Fibroblast of lung (primary cell): Measurements from ENCODE around the gene HSPH1. TPM values are rescaled to one million over a fixed set of nuclear protein-coding genes. Genes with fewer than 3 reads are reported as not detected.
A peak's percentile ranks its signal among the peaks of the same experiment; 100 is the strongest.

Source experiments
- DNase-seq, 2 donors: peaks; one replicate each; pipeline versions ENCODE4 v3.0.0 to v3.0.0-alpha.2; 2010; ENCODE audit warnings: low read depth in 2 of 2
- H2AFZ ChIP-seq: 2 replicates; pipeline ENCODE4 v1.5.1; 2012; ENCODE audit warnings: low read length, control low read depth, inconsistent platforms
- H3K27ac ChIP-seq: 2 replicates; pipeline ENCODE4 v1.5.1; 2011; ENCODE audit warnings: low read length, control low read depth; ENCODE audit not compliant: insufficient read depth
- H3K27me3 ChIP-seq: 2 replicates; pipeline ENCODE4 v1.5.1; 2011; ENCODE audit warnings: mild to moderate bottlenecking, low read length; ENCODE audit not compliant: control insufficient read depth, insufficient read depth
- H3K36me3 ChIP-seq: 2 replicates; pipeline ENCODE4 v1.5.1; 2011; ENCODE audit warnings: low read length; ENCODE audit not compliant: control insufficient read depth, insufficient read depth
- H3K4me1 ChIP-seq: 2 replicates; pipeline ENCODE4 v1.5.1; 2011; ENCODE audit warnings: low read length; ENCODE audit not compliant: control insufficient read depth, insufficient read depth; ENCODE audit errors: extremely low read depth
- H3K4me2 ChIP-seq: 2 replicates; pipeline ENCODE4 v1.5.1; 2011; ENCODE audit warnings: low read length, control low read depth; ENCODE audit not compliant: insufficient read depth; ENCODE audit errors: extremely low read depth
- H3K4me3 ChIP-seq, 4 experiments: fragments of 200-600 bp in 1 of 4; sonication (generic) in 1 of 4; replicated peaks in 1 of 4; 2 replicates each; pipeline ENCODE4 v1.5.1; 2011 to 2016; ENCODE audit warnings: low read length in 4 of 4, low read depth in 3 of 4, mild to moderate bottlenecking in 3 of 4, control low read depth in 2 of 4, inconsistent platforms in 1 of 4, mixed read lengths in 1 of 4; ENCODE audit not compliant: insufficient read depth in 1 of 4; ENCODE audit errors: control extremely low read depth in 1 of 4
- H3K79me2 ChIP-seq: 2 replicates; pipeline ENCODE4 v1.5.1; 2012; ENCODE audit warnings: mild to moderate bottlenecking, low read length, inconsistent platforms; ENCODE audit not compliant: control insufficient read depth, insufficient read depth
- H3K9ac ChIP-seq: 2 replicates; pipeline ENCODE4 v1.5.1; 2011; ENCODE audit warnings: mild to moderate bottlenecking, low read length, control low read depth; ENCODE audit not compliant: insufficient read depth
- H3K9me3 ChIP-seq: 2 replicates; pipeline ENCODE4 v1.5.1; 2012; ENCODE audit warnings: low read depth, low read length; ENCODE audit not compliant: control insufficient read depth, insufficient read depth
- H4K20me1 ChIP-seq: 2 replicates; pipeline ENCODE4 v1.5.1; 2011; ENCODE audit warnings: low read length; ENCODE audit not compliant: control insufficient read depth, insufficient read depth; ENCODE audit errors: extremely low read depth
- CTCF ChIP-seq, 2 donors: IDR thresholded peaks in 1 of 2; conservative IDR thresholded peaks in 1 of 2; 1 replicate in 1 of 2; 2 replicates in 1 of 2; pipeline ENCODE4 v1.5.1; 2011 to 2012; ENCODE audit warnings: low read length in 2 of 2, control low read depth in 1 of 2, inconsistent platforms in 1 of 2, low read depth in 1 of 2, mild to moderate bottlenecking in 1 of 2
- EZH2 ChIP-seq: IDR thresholded peaks from 2 replicates; pipeline ENCODE4 v1.5.1; 2012; ENCODE audit warnings: low read length, control low read depth, mild to moderate bottlenecking; ENCODE audit errors: missing control alignments
- polyA minus RNA-seq: library from RNA; depleted of rRNA, polyadenylated mRNA; stranded (reverse); fragments of >200 nt; gene quantifications from 2 replicates; pipeline ENCODE4 v1.2.3, GENCODE V29; 2011; ENCODE audit warnings: low replicate concordance
- polyA plus RNA-seq, 2 donors: library from polyadenylated mRNA; depleted of rRNA in 1 of 2; stranded (reverse) in 1 of 2; unstranded in 1 of 2; fragments of >200 nt; gene quantifications; 2 replicates each; pipeline ENCODE4 v1.2.1, GENCODE V29; 2011 to 2012; ENCODE audit warnings: missing spikeins in 1 of 2
- total RNA-seq: library from RNA; depleted of rRNA; stranded (reverse); fragments of >200 nt; gene quantifications from 2 replicates; pipeline ENCODE4 v1.2.1, GENCODE V29; 2014

The HSPH1 gene
- total RNA-seq (40.6 and 43.1 TPM in 2 replicates), polyA plus RNA-seq (34.4 and 59.1 TPM in 2 replicates), polyA minus RNA-seq (2.2 and 2.3 TPM in 2 replicates)
- 31.3 and 61.5 TPM in 2 replicates for polyA plus RNA-seq (2012)

GRCh38 chr13:31161557-31162150, at the start of gene HSPH1:
HSPH1 (minus strand) TSS chr13:31161904; CDS start chr13:31161582, 322 bp downstream.
- TF ChIP-seq CTCF (conservative IDR thresholded peaks at IDR 0.05 in 1 of 2, IDR thresholded peaks at IDR 0.05 in 1 of 2; ENCODE audit: low read depth in 1 of 2, low read length in 2 of 2) (peak in 1 of 2 donors; percentile 15), EZH2 (no peak)
- Histone ChIP-seq H3K79me2 (peaks cover 37% of the 10 kb centered on the region), H3K4me2 (peak within 1 kb of the TSS; percentile 79), H3K27me3 (no peaks in the 10 kb centered on the region), H3K4me1 (peaks cover 4% of the 10 kb centered on the region), H3K9ac (peak within 1 kb of the TSS; percentile 91), H2AFZ (peak within 1 kb of the TSS; percentile 98), H3K4me3 (peak within 1 kb of the TSS; percentile 90 to 98 (median 92)), H3K9me3 (no peaks in the 10 kb centered on the region), H3K36me3 (no peaks in the 10 kb centered on the region), H3K27ac (peak within 1 kb of the TSS; percentile 89), H4K20me1 (no peaks in the 10 kb centered on the region)
- peak; percentile 97 to 98 for DNase-seq

- H3K36me3 ChIP-seq, result no peaks in the 10 kb centered on the region
- H3K4me1 ChIP-seq, result peaks cover 5% of the 10 kb centered on the region
- no peaks in the 10 kb centered on the region for H3K79me2 ChIP-seq
- no peak overlapping the region for H3K4me2 ChIP-seq
- H3K9me3 ChIP-seq, result no peaks in the 10 kb centered on the region
- no peak overlapping the region for H2AFZ ChIP-seq
- no peaks in the 10 kb centered on the region for H3K27me3 ChIP-seq
- TF ChIP-seq CTCF (conservative IDR thresholded peaks at IDR 0.05 in 1 of 2, IDR thresholded peaks at IDR 0.05 in 1 of 2; ENCODE audit: low read depth in 1 of 2, low read length in 2 of 2) (no peak), EZH2 (no peak)
- H3K4me3 ChIP-seq, result no peak overlapping the region
- no peak for DNase-seq
- no peak overlapping the region for H3K9ac ChIP-seq
- H4K20me1 ChIP-seq, result no peaks in the 10 kb centered on the region
- no peak overlapping the region for H3K27ac ChIP-seq
Measured at GRCh38 chr13:31209841-31210210, 48.1 kb upstream of the HSPH1 start.

- peak; percentile 46 to 70 for DNase-seq
- Histone ChIP-seq H3K36me3 (no peaks in the 10 kb centered on the region), H3K27me3 (no peaks in the 10 kb centered on the region), H3K4me2 (no peak overlapping the region), H3K4me3 (no peak overlapping the region), H4K20me1 (no peaks in the 10 kb centered on the region), H3K9me3 (no peaks in the 10 kb centered on the region), H3K4me1 (peaks cover 7% of the 10 kb centered on the region), H3K9ac (no peak overlapping the region), H2AFZ (no peak overlapping the region), H3K27ac (no peak overlapping the region), H3K79me2 (no peaks in the 10 kb centered on the region)
- TF ChIP-seq CTCF (conservative IDR thresholded peaks at IDR 0.05 in 1 of 2, IDR thresholded peaks at IDR 0.05 in 1 of 2; ENCODE audit: low read depth in 1 of 2, low read length in 2 of 2) (no peak), EZH2 (no peak)
Measured at GRCh38 chr13:31209172-31209840, 47.6 kb upstream of the HSPH1 start.
